GM23338 (cell line): ENCODE data around the gene CACNA1C. TPM values are rescaled to one million over a fixed set of nuclear protein-coding genes. Genes with fewer than 3 reads are reported as not detected.

Experiments
- ATAC-seq: fragments of 200-7000 bp; cut with Tn5 transposase; 3 replicates; pipeline ENCODE4 v1.9.1; 2020
- DNase-seq: peaks from one replicate; pipeline ENCODE4 v3.0.0-alpha.2; 2015; ENCODE audit warnings: low spot score
- H2AFZ ChIP-seq: fragments of 200-600 bp; sonication (generic); 2 replicates; pipeline ENCODE4 v1.8.0; 2016; ENCODE audit warnings: antibody characterized with exemption, mild to moderate bottlenecking, moderate library complexity
- H3F3A ChIP-seq: fragments of 200-600 bp; sonication (generic); replicated peaks from 2 replicates; pipeline ENCODE4 v1.8.0; 2017; ENCODE audit warnings: antibody characterized with exemption, mixed run types, low read depth
- H3K27ac ChIP-seq: fragments of 200-600 bp; sonication (generic); 2 replicates; pipeline ENCODE4 v1.6.1; 2016; ENCODE audit warnings: low read depth
- H3K27me3 ChIP-seq: fragments of 200-600 bp; sonication (generic); 2 replicates; pipeline ENCODE4 v1.8.0; 2016; ENCODE audit warnings: mild to moderate bottlenecking, mixed run types, moderate library complexity; ENCODE audit not compliant: insufficient read depth
- H3K36me3 ChIP-seq: fragments of 200-600 bp; sonication (generic); 2 replicates; pipeline ENCODE4 v1.8.0; 2016; ENCODE audit warnings: mild to moderate bottlenecking; ENCODE audit not compliant: insufficient read depth
- H3K4me1 ChIP-seq: fragments of 200-600 bp; sonication (generic); 2 replicates; pipeline ENCODE4 v1.8.0; 2016; ENCODE audit warnings: mild to moderate bottlenecking, moderate library complexity; ENCODE audit not compliant: insufficient read depth
- H3K4me2 ChIP-seq: fragments of 200-600 bp; sonication (generic); 2 replicates; pipeline ENCODE4 v1.7.1; 2017; ENCODE audit warnings: mixed run types
- H3K4me3 ChIP-seq: fragments of 200-600 bp; sonication (generic); 2 replicates; pipeline ENCODE4 v1.6.1; 2016; ENCODE audit warnings: mixed run types
- H3K79me2 ChIP-seq: fragments of 200-600 bp; sonication (generic); replicated peaks from 2 replicates; pipeline ENCODE4 v1.8.0; 2017; ENCODE audit warnings: mild to moderate bottlenecking; ENCODE audit not compliant: insufficient read depth
- H3K9me2 ChIP-seq: fragments of 200-600 bp; sonication (generic); 2 replicates; pipeline ENCODE4 v1.8.0; 2017; ENCODE audit not compliant: insufficient read depth
- H4K20me1 ChIP-seq: fragments of 200-600 bp; sonication (generic); replicated peaks from 2 replicates; pipeline ENCODE4 v1.8.0; 2017; ENCODE audit warnings: mild to moderate bottlenecking; ENCODE audit not compliant: insufficient read depth
- H3K27ac Mint-ChIP-seq: 2 replicates; pipeline ENCODE4 v1.8.0; 2020; ENCODE audit warnings: inconsistent platforms, mild to moderate bottlenecking, moderate library complexity, mixed read lengths
- H3K27me3 Mint-ChIP-seq: 3 replicates; pipeline ENCODE4 v1.8.0; 2022; ENCODE audit warnings: low read depth, mild to moderate bottlenecking, moderate library complexity, mixed read lengths, inconsistent platforms; ENCODE audit not compliant: insufficient read depth, poor library complexity
- H3K36me3 Mint-ChIP-seq: 3 replicates; pipeline ENCODE4 v1.8.0; 2021; ENCODE audit warnings: low read depth, mild to moderate bottlenecking, inconsistent platforms, moderate library complexity, mixed read lengths
- H3K4me1 Mint-ChIP-seq: 3 replicates; pipeline ENCODE4 v1.8.0; 2020; ENCODE audit warnings: mild to moderate bottlenecking, inconsistent platforms, mixed read lengths
- H3K4me3 Mint-ChIP-seq: 3 replicates; pipeline ENCODE4 v1.8.0; 2021; ENCODE audit warnings: moderate library complexity, mild to moderate bottlenecking, inconsistent platforms, mixed read lengths
- H3K9me3 Mint-ChIP-seq: 3 replicates; pipeline ENCODE4 v1.8.0; 2020; ENCODE audit warnings: moderate library complexity, mild to moderate bottlenecking, inconsistent platforms, mixed read lengths
- EZH2phosphoT487 ChIP-seq: fragments of 200-600 bp; sonication (generic); IDR thresholded peaks from one replicate; pipeline ENCODE4 v1.8.1; 2018; ENCODE audit warnings: antibody characterized with exemption; ENCODE audit not compliant: unreplicated experiment
- ZNF114 ChIP-seq: fragments of 250-450 bp; sonication (Bioruptor Pico); IDR thresholded peaks from 2 replicates; pipeline ENCODE4 v1.5.0; 2020; ENCODE audit warnings: mild to moderate bottlenecking, moderate library complexity
- ZNF331 ChIP-seq: fragments of 250-450 bp; sonication (Bioruptor Pico); IDR thresholded peaks from 2 replicates; pipeline ENCODE4 v1.5.0; 2020; ENCODE audit warnings: low read depth, mild to moderate bottlenecking, moderate library complexity
- polyA plus RNA-seq: library from polyadenylated mRNA; unstranded; fragments of >200 nt; fragmentation: Nextera tagmentation; extraction: Ambion mirVana; gene quantifications from 2 replicates; pipeline ENCODE4 v1.2.1, GENCODE V29; 2016
- total RNA-seq: library from RNA; depleted of rRNA; stranded (reverse); fragments of >200 nt; shearing (Covaris generic); gene quantifications from 2 replicates; pipeline ENCODE4 v1.2.3, GENCODE V29; 2014
- TF ChIP-seq, protein P1 (sequence below): IDR thresholded peaks from one replicate; pipeline ENCODE4 v1.6.1; 2018; ENCODE audit warnings: antibody characterized with exemption; ENCODE audit not compliant: unreplicated experiment
- TF ChIP-seq, protein P2 (sequence below), 2 experiments: fragments of 200-600 bp in 1 of 2; sonication (generic) in 1 of 2; conservative IDR thresholded peaks; 2 replicates each; pipeline versions ENCODE4 v1.5.1 to v1.6.1; 2016 to 2017; ENCODE audit warnings: antibody characterized with exemption in 2 of 2, low read depth in 2 of 2, mild to moderate bottlenecking in 2 of 2, moderate library complexity in 1 of 2

CACNA1C gene
- total and polyA plus RNA-seq, 2 experiments from 2014 or later: 0.78 to 2.1 TPM

DNA sequence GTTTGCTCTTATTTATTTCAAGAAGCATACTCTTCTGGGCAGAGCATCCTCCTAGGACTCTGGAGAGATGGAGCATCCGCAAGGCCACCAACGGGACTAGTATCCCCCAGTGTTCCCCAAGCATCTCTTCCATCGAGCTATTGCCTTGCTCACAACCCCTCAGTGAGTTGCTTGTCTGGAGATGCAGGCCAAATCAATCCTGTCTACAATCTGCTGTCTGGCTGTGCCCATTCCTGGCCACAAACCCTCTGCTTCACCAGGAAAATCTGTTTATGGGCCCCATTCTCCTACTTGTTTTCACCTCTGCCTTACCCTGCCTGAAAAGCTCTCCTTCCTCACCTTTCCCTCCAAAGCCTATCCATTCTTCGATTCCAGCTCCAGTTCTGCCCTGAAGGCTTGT is 219.2 kb downstream of the CACNA1C start:
- Histone ChIP-seq H4K20me1 (no peaks in the 10 kb centered on the region), H3K4me2 (no peak overlapping the region), H2AFZ (no peak overlapping the region), H3K4me1 (no peaks in the 10 kb centered on the region), H3K79me2 (no peaks in the 10 kb centered on the region), H3K4me3 (no peak overlapping the region), H3F3A (no peaks in the 10 kb centered on the region), H3K9me2 (no peaks in the 10 kb centered on the region), H3K27ac (no peak overlapping the region), H3K36me3 (no peaks in the 10 kb centered on the region), H3K27me3 (no peaks in the 10 kb centered on the region)
- Mint-ChIP-seq H3K36me3 (no peaks in the 10 kb centered on the region; the same call in 2 of the 3 replicates), H3K27me3 (peaks cover 6% of the 10 kb centered on the region), H3K27ac (no peak overlapping the region), H3K4me3 (no peak overlapping the region), H3K4me1 (peaks cover 13% of the 10 kb centered on the region; the same call in 2 of the 3 replicates), H3K9me3 (no peaks in the 10 kb centered on the region)
- ATAC-seq (no peak), DNase-seq (no peak)
- TF ChIP-seq EZH2phosphoT487 (no peak), ZNF114 (no peak)
- TF ChIP-seq, protein P1, sequence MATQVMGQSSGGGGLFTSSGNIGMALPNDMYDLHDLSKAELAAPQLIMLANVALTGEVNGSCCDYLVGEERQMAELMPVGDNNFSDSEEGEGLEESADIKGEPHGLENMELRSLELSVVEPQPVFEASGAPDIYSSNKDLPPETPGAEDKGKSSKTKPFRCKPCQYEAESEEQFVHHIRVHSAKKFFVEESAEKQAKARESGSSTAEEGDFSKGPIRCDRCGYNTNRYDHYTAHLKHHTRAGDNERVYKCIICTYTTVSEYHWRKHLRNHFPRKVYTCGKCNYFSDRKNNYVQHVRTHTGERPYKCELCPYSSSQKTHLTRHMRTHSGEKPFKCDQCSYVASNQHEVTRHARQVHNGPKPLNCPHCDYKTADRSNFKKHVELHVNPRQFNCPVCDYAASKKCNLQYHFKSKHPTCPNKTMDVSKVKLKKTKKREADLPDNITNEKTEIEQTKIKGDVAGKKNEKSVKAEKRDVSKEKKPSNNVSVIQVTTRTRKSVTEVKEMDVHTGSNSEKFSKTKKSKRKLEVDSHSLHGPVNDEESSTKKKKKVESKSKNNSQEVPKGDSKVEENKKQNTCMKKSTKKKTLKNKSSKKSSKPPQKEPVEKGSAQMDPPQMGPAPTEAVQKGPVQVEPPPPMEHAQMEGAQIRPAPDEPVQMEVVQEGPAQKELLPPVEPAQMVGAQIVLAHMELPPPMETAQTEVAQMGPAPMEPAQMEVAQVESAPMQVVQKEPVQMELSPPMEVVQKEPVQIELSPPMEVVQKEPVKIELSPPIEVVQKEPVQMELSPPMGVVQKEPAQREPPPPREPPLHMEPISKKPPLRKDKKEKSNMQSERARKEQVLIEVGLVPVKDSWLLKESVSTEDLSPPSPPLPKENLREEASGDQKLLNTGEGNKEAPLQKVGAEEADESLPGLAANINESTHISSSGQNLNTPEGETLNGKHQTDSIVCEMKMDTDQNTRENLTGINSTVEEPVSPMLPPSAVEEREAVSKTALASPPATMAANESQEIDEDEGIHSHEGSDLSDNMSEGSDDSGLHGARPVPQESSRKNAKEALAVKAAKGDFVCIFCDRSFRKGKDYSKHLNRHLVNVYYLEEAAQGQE: no peak

DNA sequence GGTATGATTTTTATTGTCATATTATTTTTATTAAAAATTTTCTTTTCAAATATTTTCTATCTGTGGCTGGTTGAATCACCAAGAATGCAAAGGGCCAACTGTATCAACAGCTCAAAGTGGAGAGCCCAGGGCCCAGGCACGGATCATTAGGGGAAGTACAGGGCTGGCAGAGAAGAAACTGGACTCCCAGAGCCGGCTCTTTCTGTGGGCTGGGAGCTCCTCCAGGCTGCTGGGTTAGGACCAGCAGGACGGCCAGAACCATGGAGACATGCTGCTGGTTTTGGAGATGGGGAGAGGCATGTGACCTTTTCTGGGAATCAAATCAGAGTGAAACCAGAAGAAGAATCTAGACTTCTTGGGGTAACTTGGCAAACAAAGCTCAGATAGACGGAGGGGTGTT is 220.5 kb downstream of the CACNA1C start:
- Mint-ChIP-seq H3K4me1 (peaks cover 6% of the 10 kb centered on the region; the same call in 2 of the 3 replicates), H3K27me3 (peaks cover 6% of the 10 kb centered on the region), H3K4me3 (no peak overlapping the region), H3K27ac (no peak overlapping the region), H3K9me3 (no peaks in the 10 kb centered on the region), H3K36me3 (no peaks in the 10 kb centered on the region; the same call in 2 of the 3 replicates)
- no peak for TF ChIP-seq ZNF331 (CRISPR knock-in tag)
- TF ChIP-seq, protein P2, sequence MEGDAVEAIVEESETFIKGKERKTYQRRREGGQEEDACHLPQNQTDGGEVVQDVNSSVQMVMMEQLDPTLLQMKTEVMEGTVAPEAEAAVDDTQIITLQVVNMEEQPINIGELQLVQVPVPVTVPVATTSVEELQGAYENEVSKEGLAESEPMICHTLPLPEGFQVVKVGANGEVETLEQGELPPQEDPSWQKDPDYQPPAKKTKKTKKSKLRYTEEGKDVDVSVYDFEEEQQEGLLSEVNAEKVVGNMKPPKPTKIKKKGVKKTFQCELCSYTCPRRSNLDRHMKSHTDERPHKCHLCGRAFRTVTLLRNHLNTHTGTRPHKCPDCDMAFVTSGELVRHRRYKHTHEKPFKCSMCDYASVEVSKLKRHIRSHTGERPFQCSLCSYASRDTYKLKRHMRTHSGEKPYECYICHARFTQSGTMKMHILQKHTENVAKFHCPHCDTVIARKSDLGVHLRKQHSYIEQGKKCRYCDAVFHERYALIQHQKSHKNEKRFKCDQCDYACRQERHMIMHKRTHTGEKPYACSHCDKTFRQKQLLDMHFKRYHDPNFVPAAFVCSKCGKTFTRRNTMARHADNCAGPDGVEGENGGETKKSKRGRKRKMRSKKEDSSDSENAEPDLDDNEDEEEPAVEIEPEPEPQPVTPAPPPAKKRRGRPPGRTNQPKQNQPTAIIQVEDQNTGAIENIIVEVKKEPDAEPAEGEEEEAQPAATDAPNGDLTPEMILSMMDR (conservative IDR thresholded peaks at IDR 0.05; ENCODE audit: low read depth in 2 of 2): peak; percentile 11 to 40; a peak in 2 of 4 replicates
- Histone ChIP-seq H3K4me2 (no peak overlapping the region), H3K4me3 (no peak overlapping the region), H3F3A (no peaks in the 10 kb centered on the region), H4K20me1 (no peaks in the 10 kb centered on the region), H3K36me3 (no peaks in the 10 kb centered on the region), H3K79me2 (no peaks in the 10 kb centered on the region), H3K4me1 (no peaks in the 10 kb centered on the region), H3K27ac (no peak overlapping the region), H3K27me3 (no peaks in the 10 kb centered on the region), H2AFZ (no peak overlapping the region), H3K9me2 (no peaks in the 10 kb centered on the region)
- ATAC-seq (peak; percentile 58), DNase-seq (no peak)
